GM15510 (cell line): Measurements from ENCODE around the gene WASHC3.

Experiments used
- POLR2A ChIP-seq: IDR thresholded peaks from 3 replicates; pipeline ENCODE4 v1.6.1; 2011; ENCODE audit warnings: borderline replicate concordance; ENCODE audit not compliant: insufficient read length; ENCODE audit errors: extremely low read depth

WASHC3 gene

GRCh38 chr12:102010265-102010994 lies 51.4 kb downstream of the WASHC3 start:
- no peak for TF ChIP-seq POLR2A

- no peak for TF ChIP-seq POLR2A
Measured at GRCh38 chr12:102009796-102010195, 52.0 kb downstream of the WASHC3 start.

GRCh38 chr12:102008615-102009126 lies 53.1 kb downstream of the WASHC3 start:
- TF ChIP-seq POLR2A: no peak

- no peak for TF ChIP-seq POLR2A
Measured at GRCh38 chr12:102005256-102005655, 56.5 kb downstream of the WASHC3 start.

- no peak for TF ChIP-seq POLR2A
Measured at GRCh38 chr12:101997102-101997501, 64.7 kb downstream of the WASHC3 start.

- no peak for TF ChIP-seq POLR2A
Measured at GRCh38 chr12:101995684-101996083, 66.1 kb downstream of the WASHC3 start.

GRCh38 chr12:101992091-101992490 lies 69.7 kb downstream of the WASHC3 start:
- TF ChIP-seq POLR2A: no peak

- TF ChIP-seq POLR2A: no peak
Measured at GRCh38 chr12:101982307-101982706, 79.5 kb downstream of the WASHC3 start.

GRCh38 chr12:101981868-101982267 lies 79.9 kb downstream of the WASHC3 start:
- TF ChIP-seq POLR2A: no peak

GRCh38 chr12:101968770-101969169 lies 93.0 kb downstream of the WASHC3 start:
- no peak for TF ChIP-seq POLR2A

- TF ChIP-seq POLR2A: no peak
Measured at GRCh38 chr12:101967506-101967905, 94.3 kb downstream of the WASHC3 start.

- TF ChIP-seq POLR2A: no peak
Measured at GRCh38 chr12:101966496-101966895, 95.3 kb downstream of the WASHC3 start.

GRCh38 chr12:101963697-101964096 lies 98.1 kb downstream of the WASHC3 start:
- no peak for TF ChIP-seq POLR2A
